ENCODE measurements around the gene SYT1. TPM values are rescaled to one million over a fixed set of nuclear protein-coding genes. Genes with fewer than 3 reads are reported as not detected.

Gene SYT1
- total RNA-seq, 1 experiment from 2014 or later, result 5.9 TPM

- no peak for DNase-seq (ENCODE audit: low spot score)
Measured at GRCh38 chr12:79056775-79057174, 192.2 kb downstream of the SYT1 start.

- DNase-seq (ENCODE audit: low spot score), result no peak
Measured at GRCh38 chr12:79057540-79057939, 193.0 kb downstream of the SYT1 start.

GRCh38 chr12:79058342-79058741 is 193.8 kb downstream of the SYT1 start:
- DNase-seq (ENCODE audit: low spot score), result peak; percentile 48

- DNase-seq (ENCODE audit: low spot score), result no peak
Measured at GRCh38 chr12:79059557-79059956, 195.0 kb downstream of the SYT1 start.

GRCh38 chr12:79063258-79063657 is 198.7 kb downstream of the SYT1 start:
- peak; percentile 11 for DNase-seq (ENCODE audit: low spot score)

GRCh38 chr12:79067977-79068376 is 203.4 kb downstream of the SYT1 start:
- no peak for DNase-seq (ENCODE audit: low spot score)

GRCh38 chr12:79069009-79069408 is 204.4 kb downstream of the SYT1 start:
- no peak for DNase-seq (ENCODE audit: low spot score)

GRCh38 chr12:79071498-79071897 is 206.9 kb downstream of the SYT1 start:
- no peak for DNase-seq (ENCODE audit: low spot score)

- no peak for DNase-seq (ENCODE audit: low spot score)
Measured at GRCh38 chr12:79073506-79073905, 208.9 kb downstream of the SYT1 start.

- DNase-seq (ENCODE audit: low spot score), result no peak
Measured at GRCh38 chr12:79082595-79082994, 218.0 kb downstream of the SYT1 start.

GRCh38 chr12:79083181-79083580 is 218.6 kb downstream of the SYT1 start:
- peak; percentile 16 for DNase-seq (ENCODE audit: low spot score)

- DNase-seq (ENCODE audit: low spot score), result no peak
Measured at GRCh38 chr12:79085106-79085682, 220.6 kb downstream of the SYT1 start.

- DNase-seq (ENCODE audit: low spot score), result no peak
Measured at GRCh38 chr12:79086541-79087296, 222.1 kb downstream of the SYT1 start.

GRCh38 chr12:79098530-79098929 is 234.0 kb downstream of the SYT1 start:
- DNase-seq (ENCODE audit: low spot score), result peak; percentile 34

GRCh38 chr12:79108962-79109361 is 244.4 kb downstream of the SYT1 start:
- DNase-seq (ENCODE audit: low spot score), result no peak

GRCh38 chr12:79114896-79115295 is 250.3 kb downstream of the SYT1 start:
- no peak for DNase-seq (ENCODE audit: low spot score)

- DNase-seq (ENCODE audit: low spot score), result no peak
Measured at GRCh38 chr12:79115743-79116142, 251.2 kb downstream of the SYT1 start.

- DNase-seq (ENCODE audit: low spot score), result no peak
Measured at GRCh38 chr12:79119796-79120195, 255.2 kb downstream of the SYT1 start.

- no peak for DNase-seq (ENCODE audit: low spot score)
Measured at GRCh38 chr12:79121486-79121885, 256.9 kb downstream of the SYT1 start.

- no peak for DNase-seq (ENCODE audit: low spot score)
Measured at GRCh38 chr12:79124385-79124784, 259.8 kb downstream of the SYT1 start.

GRCh38 chr12:79125358-79125757 is 260.8 kb downstream of the SYT1 start:
- no peak for DNase-seq (ENCODE audit: low spot score)

- DNase-seq (ENCODE audit: low spot score), result peak; percentile 76
Measured at GRCh38 chr12:79127271-79127751, 262.7 kb downstream of the SYT1 start.

- no peak for DNase-seq (ENCODE audit: low spot score)
Measured at GRCh38 chr12:79128956-79129355, 264.4 kb downstream of the SYT1 start.
